ENCODE measurements around the gene NFIB.

NFIB gene

DNA sequence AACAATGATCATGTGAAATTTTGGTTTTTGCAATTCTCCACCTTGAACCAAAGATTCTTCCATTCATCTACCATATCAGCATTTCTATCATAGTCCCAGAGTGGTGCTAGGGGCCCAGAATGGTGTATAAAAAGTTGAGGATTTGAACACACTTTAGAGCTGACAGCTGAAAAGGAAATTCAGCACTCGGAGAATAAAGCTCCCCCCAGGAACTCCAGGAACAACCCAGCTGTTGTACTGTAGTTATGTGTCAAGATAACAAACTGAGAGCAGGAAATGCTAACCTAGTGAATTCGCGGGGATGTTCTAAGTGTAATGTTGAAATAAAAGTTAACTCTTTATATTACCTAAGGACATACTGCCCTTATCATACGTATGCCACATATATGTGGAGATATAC is 216.7 kb downstream of the NFIB start:
- H2AFZ ChIP-seq (ENCODE audit: low read length), result no peak overlapping the region
- H3K27me3 ChIP-seq (replicated peaks; ENCODE audit: insufficient read depth, low read length), result no peaks in the 10 kb centered on the region
- no peaks in the 10 kb centered on the region for H3K9me3 ChIP-seq (replicated peaks; ENCODE audit: insufficient read depth, low read length)
- DNase-seq, result no peak
- H3F3A ChIP-seq (ENCODE audit: insufficient read depth, low read length), result no peaks in the 10 kb centered on the region
- no peak overlapping the region for H3K4me3 ChIP-seq (ENCODE audit: low read length)
- no peaks in the 10 kb centered on the region for H3K79me2 ChIP-seq (ENCODE audit: low read length)
- no peak overlapping the region for H3K4me2 ChIP-seq (ENCODE audit: low read depth, low read length)
- H3K27ac ChIP-seq (ENCODE audit: low read length), result no peak overlapping the region
- H3K36me3 ChIP-seq (replicated peaks; ENCODE audit: insufficient read depth, low read length), result no peaks in the 10 kb centered on the region
- no peak overlapping the region for H3K9ac ChIP-seq (ENCODE audit: low read length)
- H3K9me2 ChIP-seq (replicated peaks; ENCODE audit: insufficient read depth, low read length), result no peaks in the 10 kb centered on the region
- no peaks in the 10 kb centered on the region for H3K4me1 ChIP-seq (ENCODE audit: low read length)
- H4K20me1 ChIP-seq (ENCODE audit: insufficient read depth, low read length), result no peaks in the 10 kb centered on the region
- no peak for TF ChIP-seq EZH2phosphoT487 (IDR thresholded peaks at IDR 0.05; ENCODE audit: low read length)

DNA sequence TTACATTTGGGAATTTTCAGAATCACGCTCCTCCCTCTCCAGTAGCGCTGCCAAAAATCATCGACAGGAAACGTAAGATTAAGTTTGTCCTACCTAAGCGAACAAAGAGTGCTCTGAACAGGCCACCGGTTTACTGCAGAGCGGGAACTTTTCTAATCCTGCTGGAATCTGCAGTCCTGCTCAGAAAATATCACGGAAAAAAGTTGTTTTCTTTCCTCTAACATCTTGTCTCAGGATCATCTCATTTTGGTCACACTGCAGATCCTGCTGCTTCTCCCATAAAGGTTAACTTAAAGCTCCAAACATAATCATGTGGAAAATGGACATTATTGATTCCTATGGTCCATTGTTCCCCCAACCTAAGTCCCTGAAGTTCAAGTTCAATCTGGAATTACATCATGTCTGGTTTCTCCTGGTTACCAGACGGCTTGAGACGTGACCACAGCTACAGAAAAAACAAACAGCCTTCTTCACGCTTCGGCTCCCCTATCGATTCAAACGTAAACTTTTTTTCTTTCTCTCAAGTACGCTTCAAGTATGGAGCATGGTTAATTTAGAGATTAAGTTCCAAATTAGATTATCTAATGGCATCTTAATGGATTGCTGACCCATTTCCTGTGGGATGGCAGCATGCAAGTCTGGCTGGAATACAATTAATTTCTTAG is 217.6 kb downstream of the NFIB start:
- no peaks in the 10 kb centered on the region for H3K36me3 ChIP-seq (replicated peaks; ENCODE audit: insufficient read depth, low read length)
- H3F3A ChIP-seq (ENCODE audit: insufficient read depth, low read length), result no peaks in the 10 kb centered on the region
- no peak for TF ChIP-seq CTCF (IDR thresholded peaks at IDR 0.05; ENCODE audit: low read length)
- TF ChIP-seq EZH2 (optimal IDR thresholded peaks at IDR 0.05; ENCODE audit: low read depth, low read length), result no peak
- TF ChIP-seq EZH2phosphoT487 (IDR thresholded peaks at IDR 0.05; ENCODE audit: low read length), result no peak
- H3K4me3 ChIP-seq (ENCODE audit: low read length), result no peak overlapping the region
- H3K27ac ChIP-seq (ENCODE audit: low read length), result no peak overlapping the region
- no peak for DNase-seq
- H3K4me2 ChIP-seq (ENCODE audit: low read depth, low read length), result no peak overlapping the region
- no peak overlapping the region for H3K9ac ChIP-seq (ENCODE audit: low read length)
- no peaks in the 10 kb centered on the region for H3K9me3 ChIP-seq (replicated peaks; ENCODE audit: insufficient read depth, low read length)
- no peaks in the 10 kb centered on the region for H3K4me1 ChIP-seq (ENCODE audit: low read length)
- no peaks in the 10 kb centered on the region for H4K20me1 ChIP-seq (ENCODE audit: insufficient read depth, low read length)
- no peaks in the 10 kb centered on the region for H3K9me2 ChIP-seq (replicated peaks; ENCODE audit: insufficient read depth, low read length)
- H3K27me3 ChIP-seq (replicated peaks; ENCODE audit: insufficient read depth, low read length), result no peaks in the 10 kb centered on the region
- no peak overlapping the region for H2AFZ ChIP-seq (ENCODE audit: low read length)
- H3K79me2 ChIP-seq (ENCODE audit: low read length), result no peaks in the 10 kb centered on the region

DNA sequence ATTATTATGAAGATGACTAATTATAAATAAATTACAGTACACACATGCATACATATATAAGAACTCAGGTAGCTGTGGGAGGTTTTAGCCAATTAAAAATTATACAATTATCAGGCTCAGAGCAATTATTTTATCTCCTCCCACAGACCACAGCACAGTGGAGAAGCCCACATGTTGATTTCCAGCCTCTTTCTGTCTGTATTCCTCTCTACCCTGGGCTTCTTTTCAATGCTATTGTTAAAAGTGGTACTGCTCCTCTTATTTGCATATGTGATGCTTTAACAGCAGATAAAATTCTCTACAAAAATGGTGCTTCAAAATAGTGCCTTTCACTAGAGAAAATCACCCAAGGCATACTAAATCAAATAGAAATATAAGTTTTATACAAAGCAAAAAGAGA is 218.7 kb downstream of the NFIB start:
- TF ChIP-seq CTCF (IDR thresholded peaks at IDR 0.05; ENCODE audit: low read length), result no peak
- TF ChIP-seq EZH2phosphoT487 (IDR thresholded peaks at IDR 0.05; ENCODE audit: low read length), result no peak
- no peak for TF ChIP-seq EZH2 (optimal IDR thresholded peaks at IDR 0.05; ENCODE audit: low read depth, low read length)
- Histone ChIP-seq H3F3A (ENCODE audit: insufficient read depth, low read length) (no peaks in the 10 kb centered on the region), H2AFZ (ENCODE audit: low read length) (no peak overlapping the region), H3K4me3 (ENCODE audit: low read length) (no peak overlapping the region), H3K36me3 (replicated peaks; ENCODE audit: insufficient read depth, low read length) (no peaks in the 10 kb centered on the region), H3K9me2 (replicated peaks; ENCODE audit: insufficient read depth, low read length) (no peaks in the 10 kb centered on the region), H3K79me2 (ENCODE audit: low read length) (no peaks in the 10 kb centered on the region), H4K20me1 (ENCODE audit: insufficient read depth, low read length) (no peaks in the 10 kb centered on the region), H3K27me3 (replicated peaks; ENCODE audit: insufficient read depth, low read length) (no peaks in the 10 kb centered on the region), H3K27ac (ENCODE audit: low read length) (no peak overlapping the region), H3K4me2 (ENCODE audit: low read depth, low read length) (no peak overlapping the region), H3K4me1 (ENCODE audit: low read length) (no peaks in the 10 kb centered on the region), H3K9ac (ENCODE audit: low read length) (no peak overlapping the region), H3K9me3 (replicated peaks; ENCODE audit: insufficient read depth, low read length) (no peaks in the 10 kb centered on the region)
- no peak for DNase-seq

DNA sequence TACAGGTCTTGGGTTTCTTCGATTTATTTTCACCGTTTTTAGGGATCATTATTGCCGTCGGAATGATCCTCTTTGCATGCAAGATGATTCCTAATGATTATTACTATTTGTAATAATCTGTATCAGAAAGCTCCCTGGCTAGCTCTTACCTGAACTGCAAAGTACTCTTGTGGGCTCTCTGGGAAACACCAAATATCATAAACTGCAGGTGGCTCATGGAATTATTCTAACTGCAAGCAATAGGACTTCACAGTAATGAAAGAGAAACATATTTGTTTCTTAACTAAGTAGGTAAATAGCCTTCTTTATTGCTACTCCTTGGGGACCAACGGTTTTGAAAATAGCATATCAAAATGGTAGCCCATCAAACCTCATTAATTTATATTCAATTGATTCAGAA is 219.4 kb downstream of the NFIB start:
- H3K4me2 ChIP-seq (ENCODE audit: low read depth, low read length), result no peak overlapping the region
- no peaks in the 10 kb centered on the region for H4K20me1 ChIP-seq (ENCODE audit: insufficient read depth, low read length)
- H3K79me2 ChIP-seq (ENCODE audit: low read length), result no peaks in the 10 kb centered on the region
- TF ChIP-seq CTCF (IDR thresholded peaks at IDR 0.05; ENCODE audit: low read length) (no peak), EZH2 (optimal IDR thresholded peaks at IDR 0.05; ENCODE audit: low read depth, low read length) (no peak)
- H3K27me3 ChIP-seq (replicated peaks; ENCODE audit: insufficient read depth, low read length), result no peaks in the 10 kb centered on the region
- H3F3A ChIP-seq (ENCODE audit: insufficient read depth, low read length), result no peaks in the 10 kb centered on the region
- H3K9ac ChIP-seq (ENCODE audit: low read length), result no peak overlapping the region
- H3K36me3 ChIP-seq (replicated peaks; ENCODE audit: insufficient read depth, low read length), result no peaks in the 10 kb centered on the region
- DNase-seq, result no peak
- no peaks in the 10 kb centered on the region for H3K9me3 ChIP-seq (replicated peaks; ENCODE audit: insufficient read depth, low read length)
- no peaks in the 10 kb centered on the region for H3K4me1 ChIP-seq (ENCODE audit: low read length)
- H3K9me2 ChIP-seq (replicated peaks; ENCODE audit: insufficient read depth, low read length), result no peaks in the 10 kb centered on the region
- H3K27ac ChIP-seq (ENCODE audit: low read length), result no peak overlapping the region
- H3K4me3 ChIP-seq (ENCODE audit: low read length), result no peak overlapping the region
- no peak overlapping the region for H2AFZ ChIP-seq (ENCODE audit: low read length)
